ENCODE results near the gene AKAP13.

DNA sequence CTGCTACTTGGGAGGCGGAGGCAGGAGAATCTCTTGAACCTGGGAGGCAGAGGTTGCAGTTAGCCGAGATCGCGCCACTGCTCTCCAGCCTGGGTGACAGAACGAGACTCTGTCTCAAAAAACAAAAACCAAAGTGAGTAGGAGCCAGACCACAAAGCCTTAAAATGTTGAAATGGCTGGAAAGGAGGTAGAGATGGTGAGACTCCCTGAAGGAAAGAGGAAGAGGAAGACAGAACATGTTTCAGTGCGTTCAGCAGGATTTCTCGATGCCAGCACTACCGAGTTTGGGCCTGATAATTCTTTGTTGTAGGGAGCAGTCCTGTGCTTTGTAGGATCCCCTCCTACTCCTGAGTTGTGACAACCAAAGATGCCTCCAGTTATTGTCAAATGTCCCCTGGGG is 189.9 kb downstream of the AKAP13 start:
- TF ChIP-seq POLR2A (IDR thresholded peaks at IDR 0.05) (no peak), EP300 (IDR thresholded peaks at IDR 0.05) (no peak)
